Neural crest cell (in vitro differentiated cells): ENCODE data around the gene CPPED1. TPM values are rescaled to one million over a fixed set of nuclear protein-coding genes. Genes with fewer than 3 reads are reported as not detected.

Experiments used
- DNase-seq: peaks from one replicate; pipeline ENCODE4 v3.0.0; 2021; ENCODE audit warnings: low read depth, mixed read lengths, low spot score
- H3K27ac Mint-ChIP-seq: one replicate; pipeline ENCODE4 v1.8.0; 2021; ENCODE audit warnings: mild to moderate bottlenecking, mixed read lengths; ENCODE audit not compliant: unreplicated experiment
- H3K27me3 Mint-ChIP-seq: 2 replicates; pipeline ENCODE4 v1.8.0; 2021; ENCODE audit warnings: low read depth, mild to moderate bottlenecking, mixed read lengths
- H3K36me3 Mint-ChIP-seq: 2 replicates; pipeline ENCODE4 v1.8.0; 2021; ENCODE audit warnings: low read depth, mild to moderate bottlenecking, mixed read lengths
- H3K4me1 Mint-ChIP-seq: 2 replicates; pipeline ENCODE4 v1.8.0; 2021; ENCODE audit warnings: mixed read lengths
- H3K4me3 Mint-ChIP-seq: one replicate; pipeline ENCODE4 v1.8.0; 2021; ENCODE audit warnings: mild to moderate bottlenecking, mixed read lengths
- H3K9me3 Mint-ChIP-seq: 2 replicates; pipeline ENCODE4 v1.8.0; 2021; ENCODE audit warnings: mixed read lengths
- CTCF ChIP-seq: fragments of 200-600 bp; sonication (generic); conservative IDR thresholded peaks from 2 replicates; pipeline ENCODE4 v1.5.0; 2021; ENCODE audit warnings: antibody characterized with exemption, mild to moderate bottlenecking
- total RNA-seq: library from RNA; stranded (reverse); gene quantifications from 2 replicates; pipeline ENCODE4 v1.2.1, GENCODE V29; 2021

Gene CPPED1
- total RNA-seq, 1 donor from 2014 or later, result 6.9 TPM

DNA sequence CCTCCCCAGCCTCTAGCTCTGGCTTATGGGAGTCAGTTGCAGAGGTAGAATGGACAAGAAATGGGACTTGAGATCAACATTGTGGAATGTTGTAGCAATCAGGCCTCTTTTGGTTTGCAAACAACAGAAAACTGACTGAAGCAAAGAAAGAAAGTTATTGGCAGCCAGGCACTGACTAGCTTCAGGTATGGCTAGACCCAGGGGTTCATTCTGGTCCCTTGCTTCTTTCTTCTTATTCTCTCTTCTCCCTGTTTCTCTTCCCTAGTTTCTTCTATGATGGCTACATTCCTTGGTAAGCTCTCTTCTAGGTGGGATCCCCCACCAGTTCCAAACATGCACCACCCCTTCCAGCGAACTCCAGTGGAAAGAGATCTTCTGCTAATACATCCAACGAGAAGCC lies 154.3 kb downstream of the CPPED1 start:
- no peak for TF ChIP-seq CTCF
- H3K4me3 Mint-ChIP-seq, result no peak overlapping the region
- H3K27ac Mint-ChIP-seq, result no peak overlapping the region
- H3K4me1 Mint-ChIP-seq, result peaks cover 15% of the 10 kb centered on the region
- H3K9me3 Mint-ChIP-seq, result peaks cover 4% of the 10 kb centered on the region
- no peak for DNase-seq
- no peaks in the 10 kb centered on the region for H3K36me3 Mint-ChIP-seq
- peaks cover 17% of the 10 kb centered on the region for H3K27me3 Mint-ChIP-seq

DNA sequence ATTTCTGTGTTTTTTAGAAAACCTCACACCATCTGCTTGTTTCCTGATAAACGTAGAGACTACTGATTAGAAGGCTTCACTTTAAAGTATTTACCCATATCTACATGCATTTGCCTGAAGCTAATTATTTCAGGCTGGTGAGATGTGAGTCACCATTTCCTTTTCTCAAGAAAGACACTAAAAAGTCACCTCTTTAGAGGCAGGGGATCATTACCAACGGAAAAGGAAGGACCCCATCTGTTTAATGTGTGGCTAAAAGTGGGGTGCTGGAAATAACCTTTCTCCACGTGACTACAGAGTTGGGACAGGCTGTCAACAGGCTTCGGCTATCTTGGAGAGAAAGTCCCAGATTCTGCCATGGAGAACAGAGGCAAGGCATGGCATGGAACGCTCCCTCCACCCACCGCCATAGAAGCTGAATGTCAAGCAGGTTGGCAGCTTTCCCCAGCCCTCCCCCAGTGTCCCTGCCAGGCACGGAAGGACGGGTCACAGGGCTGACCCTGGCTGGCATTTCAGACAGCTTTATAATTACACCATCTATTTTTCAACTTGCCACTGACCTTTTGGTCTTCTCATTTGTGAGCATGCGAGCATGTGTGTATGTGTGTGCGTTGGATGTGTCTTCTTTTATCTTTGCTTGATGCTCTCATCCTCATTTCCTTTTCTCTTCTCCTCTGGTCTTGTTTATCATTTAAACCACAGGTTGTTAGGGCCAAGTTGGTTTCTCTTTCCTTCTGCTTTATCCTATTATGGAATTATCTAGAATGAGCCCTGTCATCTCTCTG lies 157.0 kb downstream of the CPPED1 start:
- DNase-seq, result no peak
- H3K27ac Mint-ChIP-seq, result no peak overlapping the region
- no peak overlapping the region for H3K4me3 Mint-ChIP-seq
- H3K9me3 Mint-ChIP-seq, result peaks cover 4% of the 10 kb centered on the region
- TF ChIP-seq CTCF, result no peak
- peaks cover 12% of the 10 kb centered on the region for H3K4me1 Mint-ChIP-seq
- H3K36me3 Mint-ChIP-seq, result no peaks in the 10 kb centered on the region
- peaks cover 15% of the 10 kb centered on the region for H3K27me3 Mint-ChIP-seq

- no peak for DNase-seq
- peaks cover 7% of the 10 kb centered on the region for H3K4me1 Mint-ChIP-seq
- no peaks in the 10 kb centered on the region for H3K36me3 Mint-ChIP-seq
- peaks cover 4% of the 10 kb centered on the region for H3K9me3 Mint-ChIP-seq
- H3K27me3 Mint-ChIP-seq, result peaks cover 11% of the 10 kb centered on the region
- no peak overlapping the region for H3K27ac Mint-ChIP-seq
- no peak for TF ChIP-seq CTCF
- H3K4me3 Mint-ChIP-seq, result no peak overlapping the region
Measured at GRCh38 chr16:12646098-12646489, 157.6 kb downstream of the CPPED1 start.

- no peaks in the 10 kb centered on the region for H3K36me3 Mint-ChIP-seq
- peaks cover 7% of the 10 kb centered on the region for H3K4me1 Mint-ChIP-seq
- peaks cover 8% of the 10 kb centered on the region for H3K9me3 Mint-ChIP-seq
Measured at GRCh38 chr16:12643034-12643455, 160.6 kb downstream of the CPPED1 start.

GRCh38 chr16:12639044-12639443 lies 164.6 kb downstream of the CPPED1 start:
- no peaks in the 10 kb centered on the region for H3K36me3 Mint-ChIP-seq
- peaks cover 4% of the 10 kb centered on the region for H3K9me3 Mint-ChIP-seq
- no peak for TF ChIP-seq CTCF
- peaks cover 9% of the 10 kb centered on the region for H3K27me3 Mint-ChIP-seq
- no peak overlapping the region for H3K4me3 Mint-ChIP-seq
- DNase-seq, result no peak
- H3K27ac Mint-ChIP-seq, result no peak overlapping the region
- peaks cover 4% of the 10 kb centered on the region for H3K4me1 Mint-ChIP-seq

More at GRCh38 chr16:12643034-12643455, 160.6 kb downstream of the CPPED1 start:
- no peak for TF ChIP-seq CTCF
- Mint-ChIP-seq H3K27me3 (peaks cover 6% of the 10 kb centered on the region), H3K27ac (no peak overlapping the region), H3K4me3 (no peak overlapping the region)
- no peak for DNase-seq
